Measurements from ENCODE around the gene OOSP3.
"Not testable (repeated sequence)": the region's sequence is repeated elsewhere in the genome, so short reads cannot be mapped to it uniquely, and the experiment has no call there.

Gene OOSP3

GRCh38 chr11:59878575-59878974, at the start of gene OOSP3:
Gene OOSP3, plus strand, starts transcription at chr11:59878782. Its CDS starts 27 bp downstream, at chr11:59878809.
- no peak for DNase-seq

GRCh38 chr11:59829358-59829757, 49.2 kb upstream of the OOSP3 start:
- DNase-seq = no peak

GRCh38 chr11:59833602-59834001, 45.0 kb upstream of the OOSP3 start:
- DNase-seq = no peak

GRCh38 chr11:59839615-59840014, 39.0 kb upstream of the OOSP3 start:
- DNase-seq = no peak

- DNase-seq = no peak
Observed at GRCh38 chr11:59841514-59841913, 37.1 kb upstream of the OOSP3 start.

GRCh38 chr11:59842316-59842715, 36.3 kb upstream of the OOSP3 start:
- no peak for DNase-seq

- DNase-seq = no peak
Observed at GRCh38 chr11:59845399-59845798, 33.2 kb upstream of the OOSP3 start, which contains the start of gene CBLIF. Gene CBLIF, minus strand, starts transcription at chr11:59845499. Its CDS starts 46 bp downstream, at chr11:59845453.

- no peak for DNase-seq
Observed at GRCh38 chr11:59846556-59846955, 32.0 kb upstream of the OOSP3 start.

- DNase-seq = no peak
Observed at GRCh38 chr11:59847626-59848025, 31.0 kb upstream of the OOSP3 start.

- DNase-seq = not testable (repeated sequence)
Observed at GRCh38 chr11:59848439-59848838, 30.1 kb upstream of the OOSP3 start.

- DNase-seq = no peak
Observed at GRCh38 chr11:59849129-59849528, 29.5 kb upstream of the OOSP3 start.

GRCh38 chr11:59849551-59849950, 29.0 kb upstream of the OOSP3 start:
- DNase-seq = not testable (repeated sequence)

- DNase-seq = not testable (repeated sequence)
Observed at GRCh38 chr11:59851416-59851815, 27.2 kb upstream of the OOSP3 start.

GRCh38 chr11:59854871-59855270, 23.7 kb upstream of the OOSP3 start:
- no peak for DNase-seq

GRCh38 chr11:59857439-59858434, 20.8 kb upstream of the OOSP3 start:
- no peak for DNase-seq

- DNase-seq = no peak
Observed at GRCh38 chr11:59859673-59860072, 18.9 kb upstream of the OOSP3 start.

- no peak for DNase-seq
Observed at GRCh38 chr11:59862252-59862651, 16.3 kb upstream of the OOSP3 start.

GRCh38 chr11:59865031-59865430, 13.6 kb upstream of the OOSP3 start:
- no peak for DNase-seq

- no peak for DNase-seq
Observed at GRCh38 chr11:59866397-59866796, 12.2 kb upstream of the OOSP3 start, which contains the start of gene TCN1. Gene TCN1, minus strand, starts transcription at chr11:59866487. Its CDS starts 17 bp downstream, at chr11:59866470.

GRCh38 chr11:59866836-59867235, 11.7 kb upstream of the OOSP3 start:
- no peak for DNase-seq

GRCh38 chr11:59867946-59868345, 10.6 kb upstream of the OOSP3 start:
- no peak for DNase-seq

GRCh38 chr11:59872076-59872475, 6.5 kb upstream of the OOSP3 start:
- no peak for DNase-seq

GRCh38 chr11:59875856-59876519, 2.6 kb upstream of the OOSP3 start:
- DNase-seq = no peak

- no peak for DNase-seq
Observed at GRCh38 chr11:59877325-59877724, 1.3 kb upstream of the OOSP3 start.
